ENCODE measurements around the gene CFAP61.

DNA sequence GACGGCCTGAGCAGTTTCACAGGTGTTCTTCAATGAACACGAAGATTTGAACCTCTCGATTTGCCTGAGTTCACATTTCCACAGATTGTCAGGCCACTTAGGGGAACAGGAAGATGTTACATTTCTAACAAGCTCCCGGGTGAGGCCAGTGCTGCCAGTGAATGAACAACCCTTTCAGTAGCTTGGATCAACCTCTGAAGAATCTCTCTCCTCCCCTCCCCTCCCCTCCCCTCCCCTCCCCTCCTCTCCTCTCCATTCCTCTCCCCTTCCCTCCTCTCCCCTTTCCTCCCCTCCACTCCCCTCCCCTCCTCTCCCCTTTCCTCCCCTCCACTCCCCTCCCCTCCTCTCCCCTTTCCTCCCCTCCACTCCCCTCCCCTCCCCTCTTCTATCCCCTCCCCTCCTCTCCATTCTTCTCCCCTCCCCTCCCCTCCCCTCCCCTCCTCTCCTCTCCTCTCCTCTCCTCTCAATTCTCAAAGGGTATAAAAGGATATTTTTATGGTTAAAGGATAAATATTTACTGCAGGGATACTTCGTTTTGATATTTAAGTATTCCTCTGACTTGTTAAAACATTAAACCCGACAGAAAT, 201.5 kb downstream of the CFAP61 start:
- TF ChIP-seq, protein P1, sequence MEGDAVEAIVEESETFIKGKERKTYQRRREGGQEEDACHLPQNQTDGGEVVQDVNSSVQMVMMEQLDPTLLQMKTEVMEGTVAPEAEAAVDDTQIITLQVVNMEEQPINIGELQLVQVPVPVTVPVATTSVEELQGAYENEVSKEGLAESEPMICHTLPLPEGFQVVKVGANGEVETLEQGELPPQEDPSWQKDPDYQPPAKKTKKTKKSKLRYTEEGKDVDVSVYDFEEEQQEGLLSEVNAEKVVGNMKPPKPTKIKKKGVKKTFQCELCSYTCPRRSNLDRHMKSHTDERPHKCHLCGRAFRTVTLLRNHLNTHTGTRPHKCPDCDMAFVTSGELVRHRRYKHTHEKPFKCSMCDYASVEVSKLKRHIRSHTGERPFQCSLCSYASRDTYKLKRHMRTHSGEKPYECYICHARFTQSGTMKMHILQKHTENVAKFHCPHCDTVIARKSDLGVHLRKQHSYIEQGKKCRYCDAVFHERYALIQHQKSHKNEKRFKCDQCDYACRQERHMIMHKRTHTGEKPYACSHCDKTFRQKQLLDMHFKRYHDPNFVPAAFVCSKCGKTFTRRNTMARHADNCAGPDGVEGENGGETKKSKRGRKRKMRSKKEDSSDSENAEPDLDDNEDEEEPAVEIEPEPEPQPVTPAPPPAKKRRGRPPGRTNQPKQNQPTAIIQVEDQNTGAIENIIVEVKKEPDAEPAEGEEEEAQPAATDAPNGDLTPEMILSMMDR (IDR thresholded peaks at IDR 0.05; ENCODE audit: insufficient read depth, low read depth, low read length): no peak
- no peak for TF ChIP-seq EZH2 (IDR thresholded peaks at IDR 0.05; ENCODE audit: insufficient read depth, low read length)

Measured in astrocyte (in vitro differentiated cells and primary cell).